HG03060 (cell line): ENCODE results near the gene DARS2.
"Not testable (repeated sequence)": the region's sequence is repeated elsewhere in the genome, so short reads cannot be mapped to it uniquely, and the experiment has no call there.

Experiments used
- ATAC-seq: cut with Tn5 transposase; IDR thresholded peaks from one replicate; pipeline ENCODE4 v1.9.1; 2021; ENCODE audit warnings: low read depth, moderate number of reproducible peaks; ENCODE audit not compliant: unreplicated experiment

The DARS2 gene

GRCh38 chr1:173861731-173862145 lies 37.3 kb downstream of the DARS2 start:
- no peak for ATAC-seq

GRCh38 chr1:173862146-173862768 lies 37.8 kb downstream of the DARS2 start:
- not testable (repeated sequence) for ATAC-seq

DNA sequence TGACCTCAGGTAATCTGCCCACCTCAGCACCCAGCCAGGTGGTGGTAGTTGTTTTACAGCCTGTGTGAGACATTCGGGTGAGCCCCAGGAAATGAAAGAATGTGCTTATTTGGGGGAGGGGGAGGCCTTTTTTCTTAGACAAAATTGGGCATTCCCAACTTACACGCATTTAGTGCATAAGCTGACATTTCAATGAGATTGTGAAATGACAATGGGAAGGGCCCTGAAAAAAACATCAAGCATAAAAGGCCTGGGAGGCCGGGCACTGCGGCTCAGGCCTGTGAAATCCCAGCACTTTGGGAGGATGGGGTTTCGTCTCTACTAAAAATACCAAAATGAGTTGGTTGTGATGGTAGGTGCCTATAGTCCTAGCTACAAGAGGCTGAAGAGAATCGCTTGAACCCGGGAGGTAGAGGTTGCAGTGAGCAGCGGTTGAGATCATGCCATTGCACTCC lies 38.3 kb downstream of the DARS2 start:
- ATAC-seq, result no peak

DNA sequence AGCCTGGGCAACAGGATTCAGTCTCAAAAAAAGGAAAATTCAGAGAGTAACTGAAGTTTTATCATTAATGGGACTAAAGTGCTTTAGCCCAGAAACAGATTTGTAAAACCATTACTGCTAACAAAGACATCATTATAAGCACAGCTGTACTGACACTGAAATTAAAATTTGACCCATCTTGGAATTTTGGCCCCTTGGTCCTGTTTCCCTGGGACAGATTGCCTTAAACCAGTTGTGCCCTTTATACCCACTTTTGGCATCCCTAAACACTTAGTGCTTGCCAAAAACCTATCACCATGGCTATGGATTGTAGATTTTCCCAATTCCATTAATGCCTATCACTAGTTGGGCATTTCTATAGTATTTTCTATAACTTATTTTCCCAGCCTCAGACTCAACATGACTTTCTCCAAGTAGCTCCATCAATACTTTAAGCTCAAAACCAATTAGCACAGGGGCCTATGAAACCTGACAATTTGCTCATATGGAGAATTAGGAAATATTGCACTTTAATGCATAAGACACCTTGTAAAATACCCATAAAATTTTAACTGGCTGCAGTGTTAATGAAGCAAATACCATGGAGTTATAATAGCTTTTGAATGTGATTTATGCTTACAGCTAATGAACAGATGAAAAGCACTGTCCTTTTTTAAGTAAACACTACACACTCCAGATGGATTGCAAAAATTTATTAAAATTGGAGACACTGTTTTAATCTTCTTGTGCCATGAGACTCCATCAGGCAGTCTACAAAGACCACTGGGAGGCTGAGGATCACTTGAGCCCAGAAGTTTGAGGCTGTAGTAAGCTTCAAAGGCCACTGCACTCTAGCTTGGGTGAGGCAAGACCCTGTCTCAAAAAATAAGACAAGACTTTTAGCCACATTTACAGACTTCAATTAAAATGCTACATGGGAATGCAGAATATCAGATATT lies 39.0 kb downstream of the DARS2 start:
- ATAC-seq, result no peak

GRCh38 chr1:173864179-173864867 lies 39.9 kb downstream of the DARS2 start:
- no peak for ATAC-seq

- ATAC-seq, result no peak
Measured at GRCh38 chr1:173865468-173866164, 41.1 kb downstream of the DARS2 start.

DNA sequence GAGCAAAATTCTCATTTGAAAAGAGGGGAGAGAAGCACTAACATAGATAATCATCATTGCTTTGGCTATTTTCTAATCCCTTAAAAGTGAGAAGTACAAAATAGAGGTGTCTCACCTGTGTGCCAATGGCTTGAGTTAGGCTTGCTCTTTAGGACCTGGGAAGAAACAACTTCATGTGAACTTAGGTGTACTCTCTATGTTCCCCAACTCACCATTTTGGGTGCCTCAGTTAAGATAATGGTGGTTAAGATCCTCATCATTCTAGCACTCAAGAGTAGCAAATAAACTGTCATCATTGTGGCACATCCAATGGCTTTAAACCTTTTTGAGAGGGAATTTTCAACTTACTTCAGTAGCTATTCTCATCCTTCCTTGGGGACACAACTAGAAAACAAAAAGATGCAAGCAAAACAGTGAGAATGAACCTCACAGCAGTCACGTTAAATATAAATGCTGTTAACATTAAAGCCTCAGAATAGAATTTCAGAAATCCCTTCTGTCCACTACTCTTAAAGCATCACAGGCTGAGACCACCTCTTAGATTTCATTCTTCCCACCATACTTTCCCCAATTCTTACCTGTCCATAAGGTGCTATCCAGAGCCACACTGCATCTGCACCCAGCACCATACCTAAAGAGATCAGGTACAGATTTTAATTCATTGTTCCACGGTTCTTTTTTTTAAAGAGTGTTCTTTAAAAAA lies 42.1 kb downstream of the DARS2 start:
- ATAC-seq, result no peak

DNA sequence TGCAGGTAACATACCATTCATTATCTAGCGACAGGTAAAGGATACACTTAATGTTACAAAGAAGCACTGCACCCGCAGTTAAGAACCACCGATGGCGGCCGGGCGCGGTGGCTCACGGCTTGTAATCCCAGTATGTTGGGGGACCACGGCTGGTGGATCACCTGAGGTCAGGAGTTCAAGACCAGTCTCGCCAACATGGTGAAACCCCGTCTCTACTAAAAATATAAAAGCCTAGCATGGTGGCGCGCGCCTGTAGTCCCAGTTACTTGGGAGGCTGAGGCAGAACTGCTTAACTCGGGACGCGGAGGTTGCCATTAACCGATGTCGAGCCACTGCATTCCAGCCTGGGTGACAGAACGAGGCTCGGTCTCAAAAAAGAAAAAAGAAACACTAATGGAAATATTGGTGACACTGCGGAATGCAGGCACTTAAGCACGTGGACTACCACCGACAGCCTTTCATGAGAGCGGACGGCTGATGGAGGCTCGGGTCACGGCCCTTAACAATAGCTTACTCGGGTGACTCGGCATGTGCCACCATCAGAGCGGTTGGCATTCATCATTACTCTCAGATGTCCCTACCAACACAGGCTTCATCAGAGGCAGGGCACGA lies 42.8 kb downstream of the DARS2 start:
- ATAC-seq, result no peak

DNA sequence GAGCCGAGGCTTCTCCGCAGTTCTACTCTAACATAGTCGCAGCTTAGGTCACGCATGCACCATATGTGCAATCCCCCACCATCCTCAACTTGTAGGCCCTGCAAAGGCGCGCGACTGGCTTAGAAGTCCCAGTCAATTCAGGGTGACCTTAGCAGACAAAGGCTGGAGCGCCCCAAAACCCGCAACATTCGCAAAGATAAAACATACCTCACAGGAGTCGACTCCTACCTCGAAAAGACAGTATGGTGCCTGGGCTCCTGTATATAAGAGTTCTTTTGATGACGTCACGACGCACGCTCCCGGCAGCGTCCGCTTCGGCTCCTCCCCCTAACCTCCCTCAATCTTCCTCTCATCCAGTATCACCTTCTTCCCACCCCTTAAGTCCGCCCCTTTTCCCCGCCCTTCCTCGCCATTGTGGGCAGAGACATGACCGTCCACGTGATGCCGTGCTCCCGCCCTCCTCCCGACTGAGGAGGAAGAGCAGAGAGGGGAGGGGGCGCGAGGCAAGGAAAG lies 43.3 kb downstream of the DARS2 start, which contains the start of gene GAS5:
GAS5 (minus strand) TSS at position 237 of the 513 bp plus-strand sequence.
- peak; percentile 70 for ATAC-seq

- peak; percentile 23 for ATAC-seq
Measured at GRCh38 chr1:173868266-173869020, 44.0 kb downstream of the DARS2 start, which contains the start of gene ZBTB37. ZBTB37 (plus strand) TSS chr1:173868380; CDS start chr1:173870226, 1,846 bp downstream.

- no peak for ATAC-seq
Measured at GRCh38 chr1:173869021-173869359, 44.5 kb downstream of the DARS2 start.

GRCh38 chr1:173870252-173871075 lies 46.0 kb downstream of the DARS2 start:
- ATAC-seq, result no peak

GRCh38 chr1:173871091-173871490 lies 46.6 kb downstream of the DARS2 start:
- ATAC-seq, result no peak

DNA sequence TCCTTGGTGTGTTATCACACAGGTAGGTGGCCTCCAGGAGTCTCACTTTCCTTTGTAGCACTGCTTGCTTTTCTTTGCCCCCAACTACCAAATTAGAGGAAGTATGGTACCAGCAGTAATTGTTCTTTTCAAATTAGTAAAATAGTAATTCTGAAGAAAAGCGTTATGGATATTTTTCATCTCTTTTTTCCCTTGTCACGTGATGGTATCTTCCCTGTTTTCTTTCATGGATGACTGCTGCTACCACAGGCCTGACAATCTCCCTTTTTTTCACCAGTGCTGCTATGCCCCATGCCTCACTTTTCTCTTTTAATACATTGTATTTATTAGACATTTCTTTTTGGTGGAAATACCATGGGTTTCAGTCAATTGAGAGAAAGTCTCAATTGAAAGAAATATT lies 47.0 kb downstream of the DARS2 start:
- no peak for ATAC-seq

GRCh38 chr1:173876732-173877131 lies 52.3 kb downstream of the DARS2 start:
- no peak for ATAC-seq

- ATAC-seq, result no peak
Measured at GRCh38 chr1:173878251-173878650, 53.8 kb downstream of the DARS2 start.

DNA sequence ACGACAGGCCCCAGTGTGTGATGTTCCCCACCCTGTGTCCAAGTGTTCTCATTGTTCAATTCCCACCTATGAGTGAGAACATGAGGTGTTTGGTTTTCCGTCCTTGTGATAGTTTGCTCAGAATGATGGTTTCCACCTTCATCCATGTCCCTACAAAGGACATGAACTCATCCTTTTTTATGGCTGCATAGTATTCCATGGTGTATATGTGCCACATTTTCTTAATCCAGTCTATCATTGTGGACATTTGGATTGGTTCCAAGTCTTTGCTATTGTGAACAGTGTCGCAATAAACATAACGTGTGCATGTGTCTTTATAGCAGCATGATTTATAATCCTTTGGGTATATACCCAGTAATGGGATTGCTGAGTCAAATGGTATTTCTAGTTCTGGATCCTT lies 56.6 kb downstream of the DARS2 start:
- ATAC-seq, result not testable (repeated sequence)

- no peak for ATAC-seq
Measured at GRCh38 chr1:173884701-173885100, 60.2 kb downstream of the DARS2 start.
